AG04449 (cell line): ENCODE data around the gene OR4C5.
"Not testable (repeated sequence)": the region's sequence is repeated elsewhere in the genome, so short reads cannot be mapped to it uniquely, and the experiment has no call there.

Experiments
- CTCF ChIA-PET: fragments of 350-600 bp; formaldehyde crosslinking; extraction: SDS; loops from one replicate; lab custom pipeline; 2021; ENCODE audit warnings: antibody characterized with exemption; lab: Yijun Ruan, JAX
- POLR2A ChIA-PET: fragments of 400-600, 350-600 bp; formaldehyde crosslinking; extraction: SDS; loops from one replicate; lab custom pipeline; 2020; ENCODE audit warnings: antibody characterized with exemption, inconsistent platforms; lab: Yijun Ruan, JAX
- DNase-seq: peaks from one replicate; pipeline ENCODE4 v3.0.0-alpha.2; 2010; ENCODE audit warnings: low read depth, low spot score
- H3K4me3 ChIP-seq: 2 replicates; pipeline ENCODE4 v1.5.1; 2011; ENCODE audit warnings: low read depth, mild to moderate bottlenecking, control low read depth, low read length
- CTCF ChIP-seq: IDR thresholded peaks from one replicate; pipeline ENCODE4 v1.5.1; 2011; ENCODE audit warnings: mild to moderate bottlenecking, moderate library complexity, low read length, control low read depth, inconsistent platforms; ENCODE audit not compliant: insufficient read depth; ENCODE audit errors: missing control alignments

OR4C5 gene

GRCh38 chr11:48341466-48341865 is 24.8 kb downstream of the OR4C5 start:
- TF ChIP-seq CTCF, result no peak
- ChIA-PET CTCF (no interaction called here), POLR2A (no interaction called here)
- H3K4me3 ChIP-seq, result no peak overlapping the region
- no peak for DNase-seq

- DNase-seq, H3K4me3 ChIP-seq, POLR2A ChIA-PET: not testable (repeated sequence)
- CTCF ChIA-PET, result interaction anchor here (1.0 kb wide), 1 partner anchor 18 kb away, joined by 3 read pairs; no protein-coding TSS in a partner anchor
These were observed 41.6 kb downstream of the OR4C5 start, which contains the start of gene OR4C3 for GRCh38 chr11:48324620-48325019. TSS of gene OR4C3 (plus strand) at chr11:48324920. CDS start at chr11:48325022, 102 bp downstream.

GRCh38 chr11:48319813-48320212 is 46.5 kb downstream of the OR4C5 start:
- CTCF ChIA-PET, POLR2A ChIA-PET, H3K4me3 ChIP-seq, DNase-seq: not testable (repeated sequence)
